Stomach (tissue), 9 donors: Measurements from ENCODE around the gene PPM1J. TPM values are rescaled to one million over a fixed set of nuclear protein-coding genes. Genes with fewer than 3 reads are reported as not detected.

Experiments used
- DNase-seq, 2 donors: peaks; one replicate each; pipeline versions ENCODE4 v3.0.0 to v3.0.0-alpha.2; 2013 to 2019
- H3K27ac ChIP-seq, 5 donors: fragments of 200-600 bp in 4 of 5; sonication (generic) in 4 of 5; one replicate each; pipeline ENCODE4 v1.5.1; 2013 to 2019; ENCODE audit warnings: mild to moderate bottlenecking in 1 of 5, moderate library complexity in 1 of 5
- H3K27me3 ChIP-seq, 3 donors: fragments of 200-600 bp; sonication (generic); one replicate each; pipeline ENCODE4 v1.5.1; 2017 to 2019; ENCODE audit warnings: mixed run types in 1 of 3
- H3K36me3 ChIP-seq, 4 donors: fragments of 200-600 bp; sonication (generic); 1 replicate in 3 of 4; 2 replicates in 1 of 4; pipeline ENCODE4 v1.5.1; 2016 to 2019
- H3K4me1 ChIP-seq, 4 donors: fragments of 200-600 bp; sonication (generic); one replicate each; pipeline ENCODE4 v1.5.1; 2016 to 2019
- H3K4me3 ChIP-seq, 4 donors: fragments of 200-600 bp; sonication (generic) in 3 of 4; one replicate each; pipeline ENCODE4 v1.5.1; 2016 to 2019; ENCODE audit warnings: mild to moderate bottlenecking in 1 of 4
- H3K9me3 ChIP-seq, 4 donors: fragments of 200-600 bp; sonication (generic); one replicate each; pipeline ENCODE4 v1.5.1; 2016 to 2019
- CTCF ChIP-seq, 7 experiments: fragments of 450-650 bp in 4 of 7; fragments of 200-600 bp in 3 of 7; sonication (generic) in 3 of 7; IDR thresholded peaks; one replicate each; pipeline ENCODE4 v1.5.1; 2016 to 2019; ENCODE audit warnings: antibody characterized with exemption in 7 of 7, control low read depth in 2 of 7, mild to moderate bottlenecking in 1 of 7
- EP300 ChIP-seq: sonication (generic); formaldehyde crosslinking; IDR thresholded peaks from one replicate; pipeline ENCODE4 v1.6.1; 2017; ENCODE audit warnings: antibody characterized with exemption
- POLR2A ChIP-seq, 4 donors: fragments of 450-650 bp; IDR thresholded peaks; one replicate each; pipeline ENCODE4 v1.6.1; 2016; ENCODE audit warnings: antibody characterized with exemption in 4 of 4, control low read depth in 2 of 4, mild to moderate bottlenecking in 1 of 4, moderate library complexity in 1 of 4
- POLR2AphosphoS5 ChIP-seq, 3 donors: sonication (generic); formaldehyde crosslinking; IDR thresholded peaks; one replicate each; pipeline ENCODE4 v1.6.1; 2016; ENCODE audit warnings: antibody characterized with exemption in 3 of 3
- WGBS, 5 donors: extraction: QIAGEN DNeasy Blood & Tissue Kit in 3 of 5; methylation state at CpG; one replicate each; pipeline versions ENCODE4 v1.1.5 to v1.1.7; 2013 to 2018; 5-methylcytosine and 5-hydroxymethylcytosine counted together
- intact Hi-C: fragments of 100-400 bp; cut with DNase I; formaldehyde crosslinking; loops from one replicate; pipeline ENCODE4 v1.15.1; 2023; ENCODE audit warnings: low total_unique reads
- polyA plus RNA-seq, 3 donors: library from polyadenylated mRNA; stranded (reverse); fragments of 200-250 nt; gene quantifications; one replicate each; pipeline ENCODE4 v1.2.3, GENCODE V29; 2013
- total RNA-seq, 5 donors: library from RNA; depleted of rRNA; stranded (reverse); fragments of >200 nt; gene quantifications; one replicate each; pipeline versions ENCODE4 v1.1.0 to v1.2.3, GENCODE V29; 2014 to 2016
- donor health status: healthy with polysubstance abuse.
- donor health status: Bipolar disorder and iron deficiency.
- donor health status: healthy.

PPM1J gene
- total and polyA plus RNA-seq, 8 donors = 0.50 to 4.0 (median 1.1) TPM; not detected in 4

- H3K27me3 ChIP-seq = no peaks in the 10 kb centered on the region
- peak; percentile 93 to 98 for DNase-seq
- peaks cover 24 to 76% (median 64%) of the 10 kb centered on the region in 4 donors for H3K36me3 ChIP-seq
- no peak for TF ChIP-seq EP300
- TF ChIP-seq POLR2AphosphoS5 (IDR thresholded peaks at IDR 0.05) = peak in 2 of 3 donors; percentile 44 to 62
- H3K27ac ChIP-seq = peak overlapping the region; percentile 62 to 96 (median 88)
- peaks cover 67 to 81% (median 75%) of the 10 kb centered on the region in 4 donors for H3K4me1 ChIP-seq
- H3K4me3 ChIP-seq = peak overlapping the region in 1 of 4 donors; percentile 2
- intact Hi-C loops = loop anchor here (10.0 kb wide), 1 partner anchor 316 kb away; no protein-coding TSS in a partner anchor
- WGBS, 5 donors = 20 to 48% (median 37%) methylated on average over 6 to 7 of the region's 7 CpGs
- H3K9me3 ChIP-seq = no peaks in the 10 kb centered on the region
Observed at GRCh38 chr1:112700290-112701226, 14.6 kb downstream of the PPM1J start.

DNA sequence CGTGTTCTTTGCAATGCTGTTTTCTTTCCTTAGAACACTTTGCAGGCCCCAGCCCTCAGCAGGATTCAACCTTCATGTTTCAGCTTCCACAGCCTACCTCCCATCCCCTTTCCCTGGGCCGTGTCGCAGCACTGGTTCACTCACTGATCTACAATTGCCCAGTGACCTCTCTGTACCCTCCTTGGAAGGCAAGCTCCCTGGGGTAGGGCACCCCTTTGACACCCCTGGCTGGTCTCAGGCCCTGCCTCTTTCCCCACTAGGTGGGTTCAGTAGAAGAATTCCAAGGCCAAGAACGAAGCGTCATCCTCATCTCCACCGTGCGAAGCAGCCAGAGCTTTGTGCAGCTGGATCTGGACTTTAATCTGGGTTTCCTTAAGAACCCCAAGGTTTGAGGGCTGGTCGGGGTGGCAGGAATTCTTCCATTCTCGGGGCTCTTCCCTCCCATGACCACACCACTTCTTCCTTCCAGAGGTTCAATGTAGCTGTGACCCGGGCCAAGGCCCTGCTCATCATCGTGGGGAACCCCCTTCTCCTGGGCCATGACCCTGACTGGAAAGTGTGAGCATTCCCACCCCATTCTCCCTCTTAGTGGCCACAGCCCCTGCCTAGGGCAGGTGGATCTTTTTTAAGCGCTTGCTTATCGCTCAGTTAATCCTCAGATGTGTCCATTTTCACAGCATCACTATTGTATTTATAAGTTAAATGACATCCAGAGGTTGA lies 15.5 kb downstream of the PPM1J start:
- Histone ChIP-seq H3K27me3 (no peaks in the 10 kb centered on the region), H3K9me3 (no peaks in the 10 kb centered on the region), H3K4me3 (peak overlapping the region in 1 of 4 donors; percentile 13), H3K27ac (peak overlapping the region in 4 of 5 donors; percentile 75 to 96 (median 92)), H3K36me3 (peaks cover 24 to 86% (median 74%) of the 10 kb centered on the region in 4 donors), H3K4me1 (peaks cover 59 to 71% (median 65%) of the 10 kb centered on the region in 4 donors)
- TF ChIP-seq POLR2AphosphoS5 (IDR thresholded peaks at IDR 0.05) = no peak
- no peak for TF ChIP-seq EP300
- no peak for TF ChIP-seq POLR2A (IDR thresholded peaks at IDR 0.05)
- no peak for TF ChIP-seq CTCF (IDR thresholded peaks at IDR 0.05)
- 70 to 85% (median 75%) methylated on average over 13 of the region's 13 CpGs for WGBS, 5 donors
- intact Hi-C loops = loop anchor here (10.0 kb wide), 1 partner anchor 315 kb away; no protein-coding TSS in a partner anchor
- DNase-seq = peak in 1 of 2 donors; percentile 23

GRCh38 chr1:112698366-112699310 lies 16.5 kb downstream of the PPM1J start:
- no peak overlapping the region for H3K4me3 ChIP-seq
- intact Hi-C loops = no loop called here
- TF ChIP-seq CTCF (IDR thresholded peaks at IDR 0.05) = no peak
- no peak for TF ChIP-seq POLR2A (IDR thresholded peaks at IDR 0.05)
- TF ChIP-seq POLR2AphosphoS5 (IDR thresholded peaks at IDR 0.05) = no peak
- TF ChIP-seq EP300 = no peak
- H3K36me3 ChIP-seq = peaks cover 34 to 92% (median 83%) of the 10 kb centered on the region in 4 donors
- H3K27me3 ChIP-seq = no peaks in the 10 kb centered on the region
- peak; percentile 70 to 81 for DNase-seq
- no peaks in the 10 kb centered on the region for H3K9me3 ChIP-seq
- WGBS, 5 donors = 49 to 58% (median 50%) methylated on average over 17 of the region's 17 CpGs
- peak overlapping the region; percentile 1 to 96 (median 88) for H3K27ac ChIP-seq
- H3K4me1 ChIP-seq = peaks cover 51 to 62% (median 55%) of the 10 kb centered on the region in 4 donors

DNA sequence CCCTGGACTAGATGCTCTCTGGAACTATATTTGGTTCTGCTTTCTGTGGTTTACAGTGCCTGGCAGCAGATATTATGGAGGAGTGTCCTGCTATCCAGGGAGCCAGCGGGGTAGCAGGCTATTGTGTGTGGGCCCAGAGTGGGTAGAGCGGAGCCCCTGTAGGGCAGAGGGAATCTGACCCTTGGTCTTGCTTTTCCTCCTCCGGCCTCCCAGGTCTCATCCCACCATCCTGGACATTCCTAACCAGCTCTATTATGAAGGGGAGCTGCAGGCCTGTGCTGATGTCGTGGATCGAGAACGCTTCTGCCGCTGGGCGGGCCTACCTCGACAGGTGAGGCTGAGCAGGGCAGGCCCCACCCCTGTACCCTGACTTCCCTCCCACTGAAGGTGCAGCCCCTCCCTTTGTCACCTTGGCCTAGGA lies 17.3 kb downstream of the PPM1J start:
- H3K4me3 ChIP-seq = no peak overlapping the region
- H3K27ac ChIP-seq = peak overlapping the region in 3 of 5 donors; percentile 75 to 96 (median 88)
- peaks cover 46 to 53% (median 47%) of the 10 kb centered on the region in 4 donors for H3K4me1 ChIP-seq
- peak in 1 of 2 donors; percentile 21 for DNase-seq
- TF ChIP-seq EP300 (no peak), POLR2AphosphoS5 (IDR thresholded peaks at IDR 0.05) (no peak)
- 89 to 98% (median 93%) methylated on average over 9 of the region's 9 CpGs for WGBS, 5 donors
- H3K36me3 ChIP-seq = peaks cover 37 to 92% (median 84%) of the 10 kb centered on the region in 4 donors
- no peaks in the 10 kb centered on the region for H3K27me3 ChIP-seq
- intact Hi-C loops = no loop called here
- no peaks in the 10 kb centered on the region for H3K9me3 ChIP-seq
